Heart right ventricle (tissue), 16 donors: ENCODE data around the gene OR51E1. TPM values are rescaled to one million over a fixed set of nuclear protein-coding genes. Genes with fewer than 3 reads are reported as not detected.

ENCODE experiments used
- ATAC-seq, 8 donors: fragments of 200-7000 bp; cut with Tn5 transposase; one replicate each; pipeline ENCODE4 v1.9.1; 2020; ENCODE audit warnings: mild to moderate bottlenecking in 8 of 8, moderate library complexity in 8 of 8, moderate number of reproducible peaks in 1 of 8
- DNase-seq, 2 donors: peaks; one replicate each; pipeline ENCODE4 v3.0.0-alpha.2; 2020
- H3K27ac ChIP-seq, 10 donors: fragments of 200-600 bp; sonication (generic) in 2 of 10; one replicate each; pipeline versions ENCODE4 v1.5.0 to v1.8.0; 2020 to 2022; ENCODE audit warnings: mild to moderate bottlenecking in 3 of 10
- H3K27me3 ChIP-seq, 7 donors: fragments of 200-600 bp; one replicate each; pipeline ENCODE4 v1.8.0; 2021 to 2022; ENCODE audit warnings: mild to moderate bottlenecking in 2 of 7
- H3K36me3 ChIP-seq, 9 donors: fragments of 200-600 bp; sonication (generic) in 1 of 9; one replicate each; pipeline versions ENCODE4 v1.5.0 to v1.8.0; 2020 to 2022; ENCODE audit warnings: mild to moderate bottlenecking in 2 of 9
- H3K4me1 ChIP-seq, 9 donors: fragments of 200-600 bp; sonication (generic) in 1 of 9; one replicate each; pipeline versions ENCODE4 v1.5.0 to v1.8.0; 2020 to 2022; ENCODE audit warnings: mild to moderate bottlenecking in 4 of 9
- H3K4me3 ChIP-seq, 10 donors: fragments of 200-600 bp; sonication (generic) in 2 of 10; one replicate each; pipeline versions ENCODE4 v1.5.0 to v1.8.0; 2020 to 2022; ENCODE audit warnings: mild to moderate bottlenecking in 7 of 10, moderate library complexity in 2 of 10
- H3K9me3 ChIP-seq, 11 donors: fragments of 200-600 bp in 10 of 11; sonication (generic) in 2 of 11; one replicate each; pipeline versions ENCODE4 v1.5.0 to v1.8.0; 2013 to 2022; ENCODE audit warnings: mild to moderate bottlenecking in 2 of 11, control low read depth in 1 of 11, moderate library complexity in 1 of 11
- WGBS, 2 donors: extraction: QIAGEN DNeasy Blood & Tissue Kit; methylation state at CpG; one replicate each; pipeline ENCODE4 v1.1.7; 2013; ENCODE audit warnings: inconsistent platforms in 1 of 2; 5-methylcytosine and 5-hydroxymethylcytosine counted together
- intact Hi-C, 10 donors: fragments of 100-400 bp; cut with DNase I; formaldehyde crosslinking; loops; one replicate each; pipeline versions ENCODE4 v1.11.1 to v1.14.2; 2022
- polyA plus RNA-seq, 2 donors: library from polyadenylated mRNA; stranded (reverse); fragments of 200-250 nt; gene quantifications; one replicate each; pipeline ENCODE4 v1.2.3, GENCODE V29; 2013
- total RNA-seq, 10 donors: library from RNA; stranded (reverse); fragmentation: NEBNext Ultra II Directional in 3 of 10; extraction: Animal tissue kit (Norgen Biotek cat#: 25700) in 3 of 10; gene quantifications; one replicate each; pipeline versions ENCODE4 v1.2.1 to v1.2.4, GENCODE V29; 2021 to 2023
- TF ChIP-seq, protein P1 (sequence below), 9 donors: fragments of 200-600 bp; sonication (generic) in 2 of 9; IDR thresholded peaks; one replicate each; pipeline versions ENCODE4 v1.5.0 to v1.8.0; 2021 to 2022; ENCODE audit warnings: antibody characterized with exemption in 9 of 9, mild to moderate bottlenecking in 5 of 9, moderate library complexity in 1 of 9
- donor health status: Arrhythmogenic right ventricular cardiomyopathy.
- donor health status: ischemic (EF 13 %, LVEDD 7.1; RV severe dilation, severe dysfunction).
- donor health status: healthy with polysubstance abuse.
- donor health status: DM: no; HTN: yes; CAD: no.
- donor health status: DM: no; HTN: no; CAD: no.
- donor health status: ischemic (EF 25% LVEDD 6.9; RV normal size, moderate dysfunction).
- donor health status: ischemic (EF 25% LVEDD 5.7; RV mildly dilated, moderate dysfunction).
- donor health status: healthy.
- donor health status: DM: yes; HTN: yes; CAD: no.
- donor health status: Ischemic cardiomyopathy.
- donor health status: ischemic (EF 35%, LVEDD 5.7; RV mildly dilated, moderate dysfunction).
- donor health status: nonischemic (EF 11% LVEDD 7.7; RV severe dilation, severe dysfunction).
- donor health status: DM: yes; HTN: yes; CAD: no.
- donor health status: PGD.
- donor health status: ischemic (EF 29% LVEDD 5.4; RV normal size, mild dysfunction).
- donor health status: nonischemic (EF 23%, LVEDD 6.1; RV moderate dilation, normal function).

Gene OR51E1
- total and polyA plus RNA-seq, 12 donors = 0.68 to 3.4 (median 2.0) TPM

DNA sequence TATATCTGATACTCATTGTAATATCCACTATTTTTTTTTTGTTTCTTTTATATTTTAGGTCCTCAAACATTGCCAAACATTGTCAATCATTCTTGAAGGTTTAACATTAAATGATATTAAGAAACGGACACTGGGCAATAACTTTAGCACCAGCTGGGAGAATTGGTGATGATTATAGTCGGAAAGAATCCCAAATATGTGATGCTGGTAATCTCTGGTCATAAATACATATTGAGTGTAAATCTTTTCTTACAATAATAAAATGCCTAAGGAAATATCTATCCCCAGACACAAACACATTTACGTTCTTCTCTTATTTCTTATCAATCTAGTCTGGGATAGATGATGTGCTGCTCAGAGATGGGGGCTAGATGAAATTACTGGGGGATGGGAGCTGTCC lies 28.7 kb downstream of the OR51E1 start:
- TF ChIP-seq, protein P1, sequence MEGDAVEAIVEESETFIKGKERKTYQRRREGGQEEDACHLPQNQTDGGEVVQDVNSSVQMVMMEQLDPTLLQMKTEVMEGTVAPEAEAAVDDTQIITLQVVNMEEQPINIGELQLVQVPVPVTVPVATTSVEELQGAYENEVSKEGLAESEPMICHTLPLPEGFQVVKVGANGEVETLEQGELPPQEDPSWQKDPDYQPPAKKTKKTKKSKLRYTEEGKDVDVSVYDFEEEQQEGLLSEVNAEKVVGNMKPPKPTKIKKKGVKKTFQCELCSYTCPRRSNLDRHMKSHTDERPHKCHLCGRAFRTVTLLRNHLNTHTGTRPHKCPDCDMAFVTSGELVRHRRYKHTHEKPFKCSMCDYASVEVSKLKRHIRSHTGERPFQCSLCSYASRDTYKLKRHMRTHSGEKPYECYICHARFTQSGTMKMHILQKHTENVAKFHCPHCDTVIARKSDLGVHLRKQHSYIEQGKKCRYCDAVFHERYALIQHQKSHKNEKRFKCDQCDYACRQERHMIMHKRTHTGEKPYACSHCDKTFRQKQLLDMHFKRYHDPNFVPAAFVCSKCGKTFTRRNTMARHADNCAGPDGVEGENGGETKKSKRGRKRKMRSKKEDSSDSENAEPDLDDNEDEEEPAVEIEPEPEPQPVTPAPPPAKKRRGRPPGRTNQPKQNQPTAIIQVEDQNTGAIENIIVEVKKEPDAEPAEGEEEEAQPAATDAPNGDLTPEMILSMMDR (IDR thresholded peaks at IDR 0.05) = no peak
- Histone ChIP-seq H3K27me3 (no peaks in the 10 kb centered on the region), H3K4me1 (peaks cover 0 to 12% (median 0%) of the 10 kb centered on the region in 9 donors), H3K36me3 (no peaks in the 10 kb centered on the region), H3K9me3 (no peaks in the 10 kb centered on the region), H3K27ac (no peak overlapping the region), H3K4me3 (no peak overlapping the region)
- DNase-seq = no peak
- 52% methylated on average over 3 of the region's 3 CpGs for WGBS, 2 donors
- ATAC-seq = no peak
- intact Hi-C loops = loop anchor here in 1 of 10 donors (10.0 kb wide), 1 partner anchor 62 kb away; no protein-coding TSS in a partner anchor

DNA sequence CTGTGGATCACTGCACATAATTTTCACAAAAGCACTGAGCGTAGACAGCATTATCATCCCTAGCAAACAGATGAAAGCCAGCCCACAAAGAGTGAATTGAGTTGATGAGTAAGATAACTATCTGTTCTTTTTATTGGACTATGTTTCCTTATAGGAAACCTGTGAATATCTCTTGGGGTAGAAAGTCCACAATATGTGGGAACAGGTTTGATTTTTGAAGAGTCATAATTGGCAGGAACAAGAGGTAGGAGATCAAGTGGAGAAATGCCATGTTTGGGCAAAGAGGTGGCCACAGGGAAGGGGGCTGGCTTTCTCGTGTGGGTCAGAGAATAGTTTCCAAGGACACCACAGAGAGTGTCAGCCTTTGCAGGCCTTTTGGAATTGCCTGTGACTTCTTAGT lies 30.0 kb downstream of the OR51E1 start:
- no peak overlapping the region for H3K4me3 ChIP-seq
- intact Hi-C loops = loop anchor here in 1 of 10 donors (10.0 kb wide), 1 partner anchor 61 kb away; no protein-coding TSS in a partner anchor
- H3K4me1 ChIP-seq = peaks cover 0 to 12% (median 0%) of the 10 kb centered on the region in 9 donors
- H3K27ac ChIP-seq = no peak overlapping the region
- DNase-seq (no peak), ATAC-seq (no peak)
- TF ChIP-seq, protein P1 (IDR thresholded peaks at IDR 0.05) = no peak
- WGBS, 2 donors = 73 to 75% methylated on average over 2 of the region's 2 CpGs
- H3K27me3 ChIP-seq = no peaks in the 10 kb centered on the region
- no peaks in the 10 kb centered on the region for H3K36me3 ChIP-seq
- H3K9me3 ChIP-seq = no peaks in the 10 kb centered on the region

DNA sequence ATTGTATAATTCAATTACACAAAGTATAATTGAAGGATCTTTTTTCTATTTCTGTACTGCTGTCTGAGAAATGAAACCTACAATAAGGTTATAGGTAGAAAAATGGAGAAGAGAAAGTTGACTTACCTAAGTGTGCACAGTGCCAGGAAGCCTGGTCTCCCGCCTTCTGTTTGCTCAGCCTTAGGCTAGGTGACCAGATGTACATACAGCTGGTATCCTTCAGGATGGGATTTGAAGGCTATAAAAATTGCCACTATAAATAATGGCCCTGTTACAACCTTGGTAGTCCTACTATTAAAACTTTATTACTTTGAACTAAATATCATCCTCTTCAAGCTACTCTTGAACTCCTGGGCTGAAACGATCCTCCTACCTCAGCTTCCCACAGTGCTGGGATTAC lies 34.2 kb downstream of the OR51E1 start:
- DNase-seq = no peak
- no peak overlapping the region for H3K27ac ChIP-seq
- no peaks in the 10 kb centered on the region for H3K27me3 ChIP-seq
- TF ChIP-seq, protein P1 (IDR thresholded peaks at IDR 0.05) = no peak
- intact Hi-C loops = loop anchor here in 1 of 10 donors (10.0 kb wide), 1 partner anchor 57 kb away; no protein-coding TSS in a partner anchor
- H3K4me3 ChIP-seq = no peak overlapping the region
- 91 to 94% methylated on average over 2 of the region's 2 CpGs for WGBS, 2 donors
- H3K9me3 ChIP-seq = no peaks in the 10 kb centered on the region
- no peaks in the 10 kb centered on the region for H3K4me1 ChIP-seq
- no peak for ATAC-seq
- no peaks in the 10 kb centered on the region for H3K36me3 ChIP-seq

DNA sequence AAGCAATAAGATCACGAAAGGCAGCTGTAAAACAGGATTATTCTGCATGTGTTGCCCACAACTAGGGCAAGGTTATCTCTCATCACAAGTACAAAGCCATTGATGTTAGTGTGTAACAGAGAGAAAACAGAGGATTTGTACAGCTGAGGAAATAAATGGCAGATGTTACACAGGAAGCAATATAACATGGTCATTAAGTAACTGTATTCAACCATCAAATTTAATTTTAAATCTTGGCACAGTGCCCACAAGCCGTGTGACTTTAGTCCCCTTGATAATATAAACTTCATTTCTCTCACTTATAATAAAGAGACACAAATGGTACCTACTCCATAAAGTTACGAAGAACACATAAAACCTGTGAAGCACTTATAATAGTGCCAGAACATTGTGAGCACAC lies 36.6 kb downstream of the OR51E1 start:
- Histone ChIP-seq H3K9me3 (no peaks in the 10 kb centered on the region), H3K4me1 (no peaks in the 10 kb centered on the region), H3K27ac (no peak overlapping the region), H3K36me3 (no peaks in the 10 kb centered on the region), H3K4me3 (no peak overlapping the region), H3K27me3 (no peaks in the 10 kb centered on the region)
- no peak for DNase-seq
- TF ChIP-seq, protein P1 (IDR thresholded peaks at IDR 0.05) = no peak
- WGBS, 2 donors = 48 to 49% methylated on average over 3 of the region's 3 CpGs
- intact Hi-C loops = no loop called here
- ATAC-seq = no peak
